Measurements from ENCODE around the gene NUDC. TPM values are rescaled to one million over a fixed set of nuclear protein-coding genes. Genes with fewer than 3 reads are reported as not detected.

Gene NUDC
- total RNA-seq, 1 donor from 2014 or later, result 45.9 TPM

DNA sequence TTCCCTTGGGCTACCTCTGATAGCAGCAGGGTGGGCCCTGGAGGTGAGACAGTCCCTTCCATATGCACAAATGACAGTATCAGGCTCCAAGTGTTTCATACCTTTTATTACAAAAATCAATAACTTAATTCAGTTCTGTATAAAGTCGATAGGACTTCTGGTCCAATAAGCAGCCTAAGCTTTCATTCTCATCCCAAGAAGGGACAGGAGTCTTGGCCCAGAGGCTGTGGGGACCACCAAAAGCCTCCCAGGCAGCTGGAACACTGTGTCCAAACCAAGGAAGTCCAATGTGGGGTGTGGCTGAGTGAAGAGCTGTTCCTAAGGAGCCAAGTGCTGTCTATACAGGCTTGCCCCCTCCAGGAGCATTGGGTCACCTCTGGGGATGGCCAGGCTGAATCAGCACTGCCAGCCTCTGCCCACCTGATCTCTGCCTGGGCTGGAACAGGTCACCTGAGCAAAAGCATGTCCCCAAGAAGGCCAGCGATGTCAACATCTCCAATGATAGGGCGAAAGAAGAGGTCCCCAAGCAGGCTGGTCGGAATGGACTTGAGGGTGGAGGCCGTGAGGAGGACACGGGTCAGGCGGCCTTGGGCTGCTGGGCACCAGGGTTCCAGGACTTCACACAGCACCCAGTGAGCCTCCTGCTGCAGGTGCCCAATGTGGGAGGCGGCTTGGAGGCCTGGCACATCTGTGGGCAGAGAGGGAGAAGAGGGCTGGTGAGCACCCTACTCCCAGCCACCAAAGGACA lies 10.0 kb upstream of the NUDC start:
- H3K4me1 ChIP-seq, result no peaks in the 10 kb centered on the region

DNA sequence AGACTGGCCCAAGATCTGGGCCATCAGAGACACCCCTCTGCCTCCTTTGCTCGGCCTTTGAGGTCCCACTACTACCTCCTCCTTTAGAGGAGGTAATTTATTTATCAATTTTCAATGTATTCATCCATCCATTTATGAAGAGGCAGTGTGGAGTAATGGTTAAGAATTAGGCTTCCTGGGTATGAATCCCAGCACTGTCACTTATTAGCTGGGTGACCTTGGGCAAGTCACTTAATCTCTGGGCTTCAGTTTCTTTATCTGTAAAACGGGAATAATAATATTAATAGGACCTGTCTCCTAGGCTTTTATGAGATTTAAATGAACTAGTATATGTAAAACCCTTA lies 9.4 kb upstream of the NUDC start:
- H3K27me3 ChIP-seq, result no peaks in the 10 kb centered on the region
- TF ChIP-seq POLR2A (IDR thresholded peaks at IDR 0.05) (no peak), POLR2AphosphoS5 (IDR thresholded peaks at IDR 0.05; ENCODE audit: insufficient read depth in 1 of 2, low read depth in 1 of 2) (no peak)
- TF ChIP-seq, protein P1, sequence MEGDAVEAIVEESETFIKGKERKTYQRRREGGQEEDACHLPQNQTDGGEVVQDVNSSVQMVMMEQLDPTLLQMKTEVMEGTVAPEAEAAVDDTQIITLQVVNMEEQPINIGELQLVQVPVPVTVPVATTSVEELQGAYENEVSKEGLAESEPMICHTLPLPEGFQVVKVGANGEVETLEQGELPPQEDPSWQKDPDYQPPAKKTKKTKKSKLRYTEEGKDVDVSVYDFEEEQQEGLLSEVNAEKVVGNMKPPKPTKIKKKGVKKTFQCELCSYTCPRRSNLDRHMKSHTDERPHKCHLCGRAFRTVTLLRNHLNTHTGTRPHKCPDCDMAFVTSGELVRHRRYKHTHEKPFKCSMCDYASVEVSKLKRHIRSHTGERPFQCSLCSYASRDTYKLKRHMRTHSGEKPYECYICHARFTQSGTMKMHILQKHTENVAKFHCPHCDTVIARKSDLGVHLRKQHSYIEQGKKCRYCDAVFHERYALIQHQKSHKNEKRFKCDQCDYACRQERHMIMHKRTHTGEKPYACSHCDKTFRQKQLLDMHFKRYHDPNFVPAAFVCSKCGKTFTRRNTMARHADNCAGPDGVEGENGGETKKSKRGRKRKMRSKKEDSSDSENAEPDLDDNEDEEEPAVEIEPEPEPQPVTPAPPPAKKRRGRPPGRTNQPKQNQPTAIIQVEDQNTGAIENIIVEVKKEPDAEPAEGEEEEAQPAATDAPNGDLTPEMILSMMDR (IDR thresholded peaks at IDR 0.05), result no peak
- no peak for DNase-seq (ENCODE audit: extremely low spot score in 2 of 2)
- no peaks in the 10 kb centered on the region for H3K9me3 ChIP-seq
- no peaks in the 10 kb centered on the region for H3K36me3 ChIP-seq
- no peak overlapping the region for H3K27ac ChIP-seq
- H3K4me1 ChIP-seq, result no peaks in the 10 kb centered on the region
- intact Hi-C loops (cut with DNase I), result no loop called here
- H3K4me3 ChIP-seq, result no peak overlapping the region

More for the DNA sequence above, 10.0 kb upstream of the NUDC start:
- no peaks in the 10 kb centered on the region for H3K9me3 ChIP-seq
- H3K27me3 ChIP-seq, result no peaks in the 10 kb centered on the region
- no peak overlapping the region for H3K4me3 ChIP-seq
- H3K36me3 ChIP-seq, result no peaks in the 10 kb centered on the region
- no peak overlapping the region for H3K27ac ChIP-seq
- DNase-seq (ENCODE audit: extremely low spot score in 2 of 2), result no peak
- intact Hi-C loops (cut with DNase I), result no loop called here
- TF ChIP-seq, protein P1 (IDR thresholded peaks at IDR 0.05), result no peak
- TF ChIP-seq POLR2AphosphoS5 (IDR thresholded peaks at IDR 0.05; ENCODE audit: insufficient read depth in 1 of 2, low read depth in 1 of 2), result no peak
- no peak for TF ChIP-seq POLR2A (IDR thresholded peaks at IDR 0.05)

DNA sequence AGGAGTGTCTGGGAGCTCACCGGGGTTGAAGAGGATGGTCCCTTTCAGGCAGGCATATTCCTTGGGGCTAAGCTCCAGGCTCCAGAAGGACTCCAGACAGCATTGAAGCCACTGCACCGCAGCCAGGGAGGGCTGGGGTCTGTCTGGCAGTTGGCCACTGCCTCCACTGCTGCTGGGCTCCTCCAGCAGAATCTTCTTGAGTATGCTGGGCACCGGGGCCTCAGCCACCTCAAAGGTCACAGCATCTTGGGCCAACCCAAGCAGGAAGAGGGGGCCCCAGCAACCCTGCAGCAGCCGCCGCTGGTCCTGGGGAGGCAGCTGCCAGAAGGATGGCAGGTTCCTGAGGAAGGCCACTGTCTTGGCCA lies 8.2 kb upstream of the NUDC start:
- H3K27me3 ChIP-seq, result no peaks in the 10 kb centered on the region
- intact Hi-C loops (cut with DNase I), result no loop called here
- H3K4me1 ChIP-seq, result no peaks in the 10 kb centered on the region
- DNase-seq (ENCODE audit: extremely low spot score in 2 of 2), result no peak
- no peak overlapping the region for H3K4me3 ChIP-seq
- no peak for TF ChIP-seq POLR2A (IDR thresholded peaks at IDR 0.05)
- TF ChIP-seq POLR2AphosphoS5 (IDR thresholded peaks at IDR 0.05; ENCODE audit: insufficient read depth in 1 of 2, low read depth in 1 of 2), result no peak
- TF ChIP-seq, protein P1 (IDR thresholded peaks at IDR 0.05), result no peak
- no peaks in the 10 kb centered on the region for H3K36me3 ChIP-seq
- no peaks in the 10 kb centered on the region for H3K9me3 ChIP-seq
- H3K27ac ChIP-seq, result no peak overlapping the region

DNA sequence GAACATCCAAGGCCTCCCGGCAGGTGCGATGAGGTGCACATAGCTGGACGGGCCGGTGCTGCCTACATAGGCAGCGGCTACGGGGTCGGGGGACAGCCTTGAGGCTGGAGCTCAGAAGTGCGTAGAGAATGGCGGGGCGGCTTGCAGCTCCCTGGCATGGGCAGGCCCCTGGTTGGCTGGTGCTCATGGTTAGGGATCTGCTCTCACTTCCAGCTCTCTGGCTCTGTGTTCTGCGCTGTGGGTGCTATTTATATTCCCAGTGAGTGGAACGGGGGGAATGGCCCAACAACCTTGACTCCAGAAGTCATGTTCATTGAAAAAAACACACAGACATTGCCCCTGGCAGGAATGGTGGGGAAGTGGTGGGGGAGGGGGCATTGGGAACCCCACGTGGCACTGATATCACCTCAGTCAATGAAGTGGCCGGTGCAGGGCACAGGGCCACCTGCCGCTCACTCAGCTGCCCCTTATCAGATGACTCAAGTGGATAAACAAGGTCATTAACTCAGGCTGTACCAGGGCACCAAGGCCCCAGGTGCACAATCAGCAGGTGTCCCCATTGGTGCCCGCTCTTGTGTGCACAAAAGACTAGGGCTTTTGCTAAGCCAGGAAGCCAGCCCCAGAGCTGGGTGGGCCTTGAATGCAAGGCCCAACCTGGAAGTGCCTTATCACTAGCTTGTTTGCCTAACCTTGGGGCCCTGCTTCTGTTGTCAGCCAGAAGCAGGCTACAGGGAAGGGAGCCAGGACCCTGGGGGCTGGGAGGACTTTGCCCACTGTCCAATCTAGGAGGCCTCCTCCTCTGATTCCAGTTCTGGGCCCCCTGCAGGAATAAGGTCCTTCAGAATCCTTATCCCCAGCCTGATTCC lies 7.6 kb upstream of the NUDC start, which contains the start of gene NR0B2:
NR0B2 (minus strand) TSS at position 222 of the 866 bp plus-strand sequence; CDS start at position 187, 35 bp downstream.
- no peak within 1 kb of the TSS for H3K27ac ChIP-seq
- TF ChIP-seq, protein P1 (IDR thresholded peaks at IDR 0.05), result no peak
- no peak for TF ChIP-seq POLR2A (IDR thresholded peaks at IDR 0.05)
- no peaks in the 10 kb centered on the region for H3K4me1 ChIP-seq
- H3K9me3 ChIP-seq, result no peaks in the 10 kb centered on the region
- intact Hi-C loops (cut with DNase I), result no loop called here
- no peaks in the 10 kb centered on the region for H3K36me3 ChIP-seq
- no peak within 1 kb of the TSS for H3K4me3 ChIP-seq
- DNase-seq (ENCODE audit: extremely low spot score in 2 of 2), result no peak
- H3K27me3 ChIP-seq, result no peaks in the 10 kb centered on the region

All from vagina (tissue), 2 donors.